Spinal cord (tissue), 10 donors: Measurements from ENCODE around the gene ZNF521. TPM values are rescaled to one million over a fixed set of nuclear protein-coding genes. Genes with fewer than 3 reads are reported as not detected.

ENCODE experiments used
- DNase-seq, 6 donors: peaks; one replicate each; pipeline versions ENCODE4 v3.0.0 to v3.0.0-alpha.2; 2013 to 2015; ENCODE audit warnings: low spot score in 6 of 6, low read depth in 4 of 6
- H3K27ac ChIP-seq: one replicate; pipeline ENCODE4 v1.5.1; 2013; ENCODE audit warnings: low read depth, low read length, control low read depth
- H3K27me3 ChIP-seq: one replicate; pipeline ENCODE4 v1.6.1; 2013; ENCODE audit warnings: low read length; ENCODE audit not compliant: control insufficient read depth, insufficient read depth
- H3K36me3 ChIP-seq: one replicate; pipeline ENCODE4 v1.6.1; 2013; ENCODE audit warnings: low read length; ENCODE audit not compliant: control insufficient read depth, insufficient read depth
- H3K4me1 ChIP-seq: one replicate; pipeline ENCODE4 v1.6.1; 2013; ENCODE audit warnings: low read length; ENCODE audit not compliant: control insufficient read depth, insufficient read depth
- H3K4me3 ChIP-seq: one replicate; pipeline ENCODE4 v1.5.1; 2013; ENCODE audit warnings: low read depth, low read length, control low read depth
- H3K9me3 ChIP-seq: one replicate; pipeline ENCODE4 v1.6.1; 2013; ENCODE audit warnings: low read length; ENCODE audit not compliant: control insufficient read depth, insufficient read depth
- WGBS: methylation state at CpG from one replicate; pipeline ENCODE4 v1.1.5; 2013; ENCODE audit warnings: missing lambda C conversion rate; ENCODE audit not compliant: insufficient coverage; 5-methylcytosine and 5-hydroxymethylcytosine counted together
- polyA plus RNA-seq, 2 donors: library from polyadenylated mRNA; unstranded; fragments of 120-200 nt; gene quantifications; one replicate each; pipeline ENCODE4 v1.2.1, GENCODE V29; 2013; ENCODE audit not compliant: insufficient read length in 2 of 2
- total RNA-seq, 2 donors: library from RNA; depleted of rRNA in 1 of 2; stranded (reverse); fragments of 120-200 nt in 1 of 2; fragments of >200 nt in 1 of 2; gene quantifications; one replicate each; pipeline versions ENCODE4 v1.2.3 to v1.2.4, GENCODE V29; 2013 to 2014
- donor health status: healthy.

The ZNF521 gene
- total and polyA plus RNA-seq, 4 donors = 54.8 to 64.4 (median 62.1) TPM

- H3K36me3 ChIP-seq = no peaks in the 10 kb centered on the region
- WGBS = no CpG with 5 or more reads among the region's 2 CpGs
Measured at GRCh38 chr18:25133879-25134278, 218.1 kb downstream of the ZNF521 start.

GRCh38 chr18:25132786-25133496 is 219.0 kb downstream of the ZNF521 start:
- peak in 1 of 6 donors; percentile 67 for DNase-seq
- Histone ChIP-seq H3K27me3 (no peaks in the 10 kb centered on the region), H3K4me1 (no peaks in the 10 kb centered on the region), H3K9me3 (no peaks in the 10 kb centered on the region), H3K27ac (no peak overlapping the region), H3K36me3 (no peaks in the 10 kb centered on the region), H3K4me3 (no peak overlapping the region)
- WGBS = 64% methylated on average over 7 of the region's 10 CpGs

More at GRCh38 chr18:25133879-25134278, 218.1 kb downstream of the ZNF521 start:
- no peak overlapping the region for H3K4me3 ChIP-seq
- no peaks in the 10 kb centered on the region for H3K9me3 ChIP-seq
- no peak overlapping the region for H3K27ac ChIP-seq
- DNase-seq = peak in 1 of 6 donors; percentile 64
- H3K4me1 ChIP-seq = no peaks in the 10 kb centered on the region
- H3K27me3 ChIP-seq = no peaks in the 10 kb centered on the region

- Histone ChIP-seq H3K27ac (no peak overlapping the region), H3K4me3 (no peak overlapping the region), H3K27me3 (no peaks in the 10 kb centered on the region), H3K4me1 (no peaks in the 10 kb centered on the region), H3K36me3 (no peaks in the 10 kb centered on the region), H3K9me3 (no peaks in the 10 kb centered on the region)
- no peak for DNase-seq
- no CpG with 5 or more reads among the region's 1 CpG for WGBS
Measured at GRCh38 chr18:25126751-25127150, 225.2 kb downstream of the ZNF521 start.

GRCh38 chr18:25125680-25126079 is 226.3 kb downstream of the ZNF521 start:
- Histone ChIP-seq H3K27me3 (no peaks in the 10 kb centered on the region), H3K4me1 (no peaks in the 10 kb centered on the region), H3K36me3 (no peaks in the 10 kb centered on the region), H3K4me3 (no peak overlapping the region), H3K27ac (no peak overlapping the region), H3K9me3 (peaks cover 3% of the 10 kb centered on the region)
- DNase-seq = no peak
- WGBS = no CpG with 5 or more reads among the region's 1 CpG

- Histone ChIP-seq H3K27me3 (no peaks in the 10 kb centered on the region), H3K4me1 (no peaks in the 10 kb centered on the region), H3K36me3 (no peaks in the 10 kb centered on the region), H3K9me3 (peaks cover 3% of the 10 kb centered on the region), H3K4me3 (no peak overlapping the region), H3K27ac (no peak overlapping the region)
- DNase-seq = no peak
- WGBS = no CpG with 5 or more reads among the region's 6 CpGs
Measured at GRCh38 chr18:25123438-25124232, 228.3 kb downstream of the ZNF521 start.

GRCh38 chr18:25121442-25121841 is 230.5 kb downstream of the ZNF521 start:
- Histone ChIP-seq H3K27ac (no peak overlapping the region), H3K4me3 (no peak overlapping the region), H3K27me3 (no peaks in the 10 kb centered on the region), H3K9me3 (peaks cover 3% of the 10 kb centered on the region), H3K36me3 (no peaks in the 10 kb centered on the region), H3K4me1 (no peaks in the 10 kb centered on the region)
- no peak for DNase-seq
- WGBS = no CpG with 5 or more reads among the region's 2 CpGs

- Histone ChIP-seq H3K4me1 (peaks cover 7% of the 10 kb centered on the region), H3K27ac (no peak overlapping the region), H3K36me3 (no peaks in the 10 kb centered on the region), H3K9me3 (no peaks in the 10 kb centered on the region), H3K4me3 (no peak overlapping the region), H3K27me3 (no peaks in the 10 kb centered on the region)
- DNase-seq = no peak
- WGBS = no CpG with 5 or more reads among the region's 6 CpGs
Measured at GRCh38 chr18:25113566-25113965, 238.4 kb downstream of the ZNF521 start.

- Histone ChIP-seq H3K36me3 (no peaks in the 10 kb centered on the region), H3K27ac (no peak overlapping the region), H3K4me3 (no peak overlapping the region), H3K9me3 (no peaks in the 10 kb centered on the region), H3K4me1 (peaks cover 7% of the 10 kb centered on the region), H3K27me3 (no peaks in the 10 kb centered on the region)
- DNase-seq = peak in 1 of 6 donors; percentile 92
- WGBS = 56% methylated on average over 3 of the region's 7 CpGs
Measured at GRCh38 chr18:25112821-25113434, 239.0 kb downstream of the ZNF521 start.

GRCh38 chr18:25111377-25112288 is 240.3 kb downstream of the ZNF521 start:
- Histone ChIP-seq H3K36me3 (no peaks in the 10 kb centered on the region), H3K27ac (no peak overlapping the region), H3K27me3 (no peaks in the 10 kb centered on the region), H3K9me3 (no peaks in the 10 kb centered on the region), H3K4me3 (no peak overlapping the region), H3K4me1 (peaks cover 7% of the 10 kb centered on the region)
- WGBS = 7% methylated on average over 8 of the region's 13 CpGs
- peak in 2 of 6 donors; percentile 40 to 73 for DNase-seq
